ENCODE results near the gene MED20. TPM values are rescaled to one million over a fixed set of nuclear protein-coding genes. Genes with fewer than 3 reads are reported as not detected.

The MED20 gene
- total and polyA plus RNA-seq, 2 donors = 15.6 to 22.5 TPM

- no peak for DNase-seq (ENCODE audit: extremely low spot score)
- Histone ChIP-seq H3K4me1 (ENCODE audit: insufficient read depth) (no peaks in the 10 kb centered on the region), H3K27ac (ENCODE audit: low read depth) (no peak overlapping the region), H3K36me3 (ENCODE audit: insufficient read depth) (no peaks in the 10 kb centered on the region), H3K4me3 (ENCODE audit: low read depth, low read length) (no peak overlapping the region)
- 94% methylated on average over 2 of the region's 2 CpGs for WGBS
Observed at GRCh38 chr6:41877051-41877680, 43.8 kb downstream of the MED20 start.

- WGBS = 87% methylated on average over 1 of the region's 1 CpG
- DNase-seq (ENCODE audit: extremely low spot score) = no peak
- no peaks in the 10 kb centered on the region for H3K4me1 ChIP-seq (ENCODE audit: insufficient read depth)
Observed at GRCh38 chr6:41874741-41875140, 46.2 kb downstream of the MED20 start.

GRCh38 chr6:41872147-41872546 lies 48.8 kb downstream of the MED20 start:
- Histone ChIP-seq H3K27ac (ENCODE audit: low read depth) (no peak overlapping the region), H3K4me1 (ENCODE audit: insufficient read depth) (no peaks in the 10 kb centered on the region), H3K4me3 (ENCODE audit: low read depth, low read length) (no peak overlapping the region), H3K36me3 (ENCODE audit: insufficient read depth) (no peaks in the 10 kb centered on the region)
- DNase-seq (ENCODE audit: extremely low spot score) = no peak
- 92% methylated on average over 13 of the region's 13 CpGs for WGBS

More at GRCh38 chr6:41874741-41875140, 46.2 kb downstream of the MED20 start:
- no peak overlapping the region for H3K4me3 ChIP-seq (ENCODE audit: low read depth, low read length)
- H3K36me3 ChIP-seq (ENCODE audit: insufficient read depth) = no peaks in the 10 kb centered on the region
- H3K27ac ChIP-seq (ENCODE audit: low read depth) = no peak overlapping the region

GRCh38 chr6:41871691-41872090 lies 49.2 kb downstream of the MED20 start:
- no peak overlapping the region for H3K27ac ChIP-seq (ENCODE audit: low read depth)
- no peaks in the 10 kb centered on the region for H3K36me3 ChIP-seq (ENCODE audit: insufficient read depth)
- no peak for DNase-seq (ENCODE audit: extremely low spot score)
- no peak overlapping the region for H3K4me3 ChIP-seq (ENCODE audit: low read depth, low read length)
- H3K4me1 ChIP-seq (ENCODE audit: insufficient read depth) = no peaks in the 10 kb centered on the region
- 97% methylated on average over 2 of the region's 2 CpGs for WGBS

- WGBS = 91% methylated on average over 6 of the region's 6 CpGs
- no peaks in the 10 kb centered on the region for H3K4me1 ChIP-seq (ENCODE audit: insufficient read depth)
- H3K36me3 ChIP-seq (ENCODE audit: insufficient read depth) = no peaks in the 10 kb centered on the region
- H3K27ac ChIP-seq (ENCODE audit: low read depth) = no peak overlapping the region
- no peak overlapping the region for H3K4me3 ChIP-seq (ENCODE audit: low read depth, low read length)
- DNase-seq (ENCODE audit: extremely low spot score) = no peak
Observed at GRCh38 chr6:41859356-41859755, 61.6 kb downstream of the MED20 start.

- H3K4me3 ChIP-seq (ENCODE audit: low read depth, low read length) = no peak overlapping the region
- H3K4me1 ChIP-seq (ENCODE audit: insufficient read depth) = no peaks in the 10 kb centered on the region
- no peak for DNase-seq (ENCODE audit: extremely low spot score)
- H3K36me3 ChIP-seq (ENCODE audit: insufficient read depth) = no peaks in the 10 kb centered on the region
- 94% methylated on average over 2 of the region's 2 CpGs for WGBS
- H3K27ac ChIP-seq (ENCODE audit: low read depth) = no peak overlapping the region
Observed at GRCh38 chr6:41858703-41859102, 62.2 kb downstream of the MED20 start.

Small RNAs within 50 kb of the gene (small RNA-seq; reads per million reads assigned to genes)
- not detected for gene RF00019

Other genes with a start within 250 kb of the MED20 start
- gene TFEB, start 185.5 kb downstream of the MED20 start, total RNA-seq = 4.3 TPM
- 25.4 TPM for gene TFEB, start 185.5 kb downstream of the MED20 start, polyA plus RNA-seq
- gene PGC, start 173.7 kb downstream of the MED20 start, total RNA-seq = not detected
- gene PGC, start 173.7 kb downstream of the MED20 start, polyA plus RNA-seq = not detected
- 1.9 TPM for gene FRS3, start 141.2 kb downstream of the MED20 start, total RNA-seq
- 7.4 TPM for gene FRS3, start 141.2 kb downstream of the MED20 start, polyA plus RNA-seq
- 3.1 TPM for gene PRICKLE4, start 140.4 kb downstream of the MED20 start, total RNA-seq
- gene PRICKLE4, start 140.4 kb downstream of the MED20 start, polyA plus RNA-seq = 3.7 TPM
- 34.4 TPM for gene TOMM6, start 133.4 kb downstream of the MED20 start, total RNA-seq
- gene TOMM6, start 133.4 kb downstream of the MED20 start, polyA plus RNA-seq = 181 TPM
- gene USP49, start 25.8 kb downstream of the MED20 start, total RNA-seq = 4.9 TPM
- gene USP49, start 25.8 kb downstream of the MED20 start, polyA plus RNA-seq = 2.3 TPM
- 8.7 TPM for gene BYSL, start 360 bp upstream of the MED20 start, total RNA-seq
- gene BYSL, start 360 bp upstream of the MED20 start, polyA plus RNA-seq = 15.4 TPM
- gene CCND3, start 20.7 kb upstream of the MED20 start, total RNA-seq = 18.1 TPM
- 98.9 TPM for gene CCND3, start 20.7 kb upstream of the MED20 start, polyA plus RNA-seq
- 18.1 TPM for gene TAF8, start 129.4 kb upstream of the MED20 start, total RNA-seq
- 13.4 TPM for gene TAF8, start 129.4 kb upstream of the MED20 start, polyA plus RNA-seq
- gene C6orf132, start 221.5 kb upstream of the MED20 start, total RNA-seq = 2.7 TPM
- gene C6orf132, start 221.5 kb upstream of the MED20 start, polyA plus RNA-seq = 4.4 TPM

All from urinary bladder (tissue), 4 donors.